GM23248 (cell line): ENCODE measurements around the gene C10orf71. TPM values are rescaled to one million over a fixed set of nuclear protein-coding genes. Genes with fewer than 3 reads are reported as not detected.
A peak's percentile ranks its signal among the peaks of the same experiment; 100 is the strongest.

Source experiments
- DNase-seq: peaks from one replicate; pipeline ENCODE4 v3.0.0-alpha.2; 2015
- H2AFZ ChIP-seq: fragments of 200-600 bp; sonication (generic); 2 replicates; pipeline ENCODE4 v1.6.1; 2016; ENCODE audit warnings: antibody characterized with exemption
- H3F3A ChIP-seq: fragments of 200-600 bp; sonication (generic); 2 replicates; pipeline ENCODE4 v1.6.1; 2016; ENCODE audit warnings: mild to moderate bottlenecking, antibody characterized with exemption, mixed run types; ENCODE audit not compliant: insufficient read depth
- H3K27ac ChIP-seq: fragments of 200-600 bp; sonication (generic); 2 replicates; pipeline ENCODE4 v1.5.1; 2016; ENCODE audit warnings: mild to moderate bottlenecking
- H3K27me3 ChIP-seq: fragments of 200-600 bp; sonication (generic); replicated peaks from 2 replicates; pipeline ENCODE4 v1.6.1; 2016; ENCODE audit warnings: mild to moderate bottlenecking; ENCODE audit not compliant: insufficient read depth
- H3K36me3 ChIP-seq: fragments of 200-600 bp; sonication (generic); 2 replicates; pipeline ENCODE4 v1.6.1; 2016; ENCODE audit warnings: low read depth, mild to moderate bottlenecking
- H3K4me1 ChIP-seq: fragments of 200-600 bp; sonication (generic); 2 replicates; pipeline ENCODE4 v1.6.1; 2016; ENCODE audit warnings: mild to moderate bottlenecking; ENCODE audit not compliant: insufficient read depth
- H3K4me2 ChIP-seq: fragments of 200-600 bp; sonication (generic); one replicate; pipeline ENCODE4 v1.6.1; 2016; ENCODE audit warnings: mild to moderate bottlenecking; ENCODE audit not compliant: unreplicated experiment
- H3K4me3 ChIP-seq: fragments of 200-600 bp; sonication (generic); 2 replicates; pipeline ENCODE4 v1.5.1; 2016; ENCODE audit warnings: mild to moderate bottlenecking
- H3K79me2 ChIP-seq: fragments of 200-600 bp; sonication (generic); 2 replicates; pipeline ENCODE4 v1.6.1; 2016; ENCODE audit warnings: mild to moderate bottlenecking; ENCODE audit not compliant: insufficient read depth
- H3K9ac ChIP-seq: fragments of 200-600 bp; sonication (generic); 2 replicates; pipeline ENCODE4 v1.6.1; 2016; ENCODE audit warnings: mild to moderate bottlenecking
- H3K9me2 ChIP-seq: fragments of 200-600 bp; sonication (generic); 2 replicates; pipeline ENCODE4 v1.6.1; 2016; ENCODE audit warnings: mixed run types, mild to moderate bottlenecking, moderate library complexity; ENCODE audit not compliant: insufficient read depth
- H3K9me3 ChIP-seq: fragments of 200-600 bp; sonication (generic); one replicate; pipeline ENCODE4 v1.6.1; 2017; ENCODE audit warnings: low read depth
- H4K20me1 ChIP-seq: fragments of 200-600 bp; sonication (generic); 2 replicates; pipeline ENCODE4 v1.6.0; 2016; ENCODE audit not compliant: insufficient read depth
- EZH2 ChIP-seq: fragments of 200-600 bp; sonication (generic); IDR thresholded peaks from 2 replicates; pipeline ENCODE4 v1.6.1; 2018; ENCODE audit warnings: antibody characterized with exemption, mild to moderate bottlenecking; ENCODE audit not compliant: insufficient read depth, poor library complexity, severe bottlenecking
- EZH2phosphoT487 ChIP-seq: fragments of 200-600 bp; sonication (generic); IDR thresholded peaks from 2 replicates; pipeline ENCODE4 v1.6.1; 2018; ENCODE audit warnings: antibody characterized with exemption, moderate library complexity, mild to moderate bottlenecking, low read depth; ENCODE audit not compliant: insufficient read depth
- WGBS, 2 experiments: methylation state at CpG; one replicate each; pipeline ENCODE4 v1.1.6; 2015 to 2017; ENCODE audit warnings: low lambda C conversion rate in 2 of 2, low coverage in 1 of 2; ENCODE audit errors: missing lambda C conversion rate in 2 of 2; 5-methylcytosine and 5-hydroxymethylcytosine counted together
- in situ Hi-C: fragments of 300-500 bp; cut with MboI; formaldehyde crosslinking; loops from 2 replicates; pipeline ENCODE4 v1.15.0; 2020
- polyA plus RNA-seq: library from polyadenylated mRNA; unstranded; fragments of >200 nt; fragmentation: Nextera tagmentation; extraction: Ambion mirVana; gene quantifications from 2 replicates; pipeline ENCODE4 v1.2.1, GENCODE V29; 2016
- total RNA-seq: library from RNA; depleted of rRNA; stranded (reverse); fragments of >200 nt; shearing (Covaris generic); gene quantifications from 2 replicates; pipeline ENCODE4 v1.2.3, GENCODE V29; 2014

Gene C10orf71
- total and polyA plus RNA-seq, 2 experiments from 2014 or later = not detected

GRCh38 chr10:49260644-49261296, 38.2 kb upstream of the C10orf71 start:
- H2AFZ ChIP-seq = no peak overlapping the region
- TF ChIP-seq EZH2phosphoT487 = no peak
- no peak for TF ChIP-seq EZH2
- in situ Hi-C loops = no loop called here
- H3K79me2 ChIP-seq = no peaks in the 10 kb centered on the region
- no peak for DNase-seq
- H3K9me2 ChIP-seq = no peaks in the 10 kb centered on the region
- no peaks in the 10 kb centered on the region for H4K20me1 ChIP-seq
- H3K9me3 ChIP-seq = no peaks in the 10 kb centered on the region
- no peak overlapping the region for H3K4me2 ChIP-seq
- no peaks in the 10 kb centered on the region for H3F3A ChIP-seq
- H3K4me3 ChIP-seq = no peak overlapping the region
- no peaks in the 10 kb centered on the region for H3K4me1 ChIP-seq
- H3K27me3 ChIP-seq = peaks cover 27% of the 10 kb centered on the region
- WGBS, 2 experiments = 47 to 51% methylated on average over 4 of the region's 4 CpGs
- H3K27ac ChIP-seq = no peak overlapping the region
- H3K36me3 ChIP-seq = 0 out of 2 replicates have a peak, but pooled peaks cover 3% of the 10 kb centered on the region
- H3K9ac ChIP-seq = no peak overlapping the region

GRCh38 chr10:49263591-49263990, 35.4 kb upstream of the C10orf71 start:
- H2AFZ ChIP-seq = no peak overlapping the region
- H3K27ac ChIP-seq = no peak overlapping the region
- peaks cover 11% of the 10 kb centered on the region for H3K27me3 ChIP-seq
- no peaks in the 10 kb centered on the region for H3K9me3 ChIP-seq
- in situ Hi-C loops = no loop called here
- no peaks in the 10 kb centered on the region for H3K79me2 ChIP-seq
- no peak overlapping the region for H3K9ac ChIP-seq
- H3K9me2 ChIP-seq = no peaks in the 10 kb centered on the region
- H3F3A ChIP-seq = no peaks in the 10 kb centered on the region
- TF ChIP-seq EZH2phosphoT487 (no peak), EZH2 (no peak)
- H3K4me3 ChIP-seq = no peak overlapping the region
- DNase-seq = no peak
- H4K20me1 ChIP-seq = no peaks in the 10 kb centered on the region
- 0 out of 2 replicates have a peak, but pooled peaks cover 3% of the 10 kb centered on the region for H3K36me3 ChIP-seq
- no peak overlapping the region for H3K4me2 ChIP-seq
- WGBS, 2 experiments = 41 to 49% methylated on average over 3 of the region's 3 CpGs
- H3K4me1 ChIP-seq = no peaks in the 10 kb centered on the region

- no peak overlapping the region for H2AFZ ChIP-seq
- no peak overlapping the region for H3K4me3 ChIP-seq
- H3F3A ChIP-seq = no peaks in the 10 kb centered on the region
- no peak overlapping the region for H3K9ac ChIP-seq
- in situ Hi-C loops = no loop called here
- H3K27ac ChIP-seq = no peak overlapping the region
- no peaks in the 10 kb centered on the region for H4K20me1 ChIP-seq
- no peak for DNase-seq
- H3K4me2 ChIP-seq = no peak overlapping the region
- no peaks in the 10 kb centered on the region for H3K9me3 ChIP-seq
- no peaks in the 10 kb centered on the region for H3K4me1 ChIP-seq
- H3K27me3 ChIP-seq = peaks cover 10% of the 10 kb centered on the region
- TF ChIP-seq EZH2phosphoT487 (no peak), EZH2 (no peak)
- no peaks in the 10 kb centered on the region for H3K79me2 ChIP-seq
- 0 out of 2 replicates have a peak, but pooled peaks cover 3% of the 10 kb centered on the region for H3K36me3 ChIP-seq
- WGBS, 2 experiments = 67 to 78% methylated on average over 3 of the region's 3 CpGs
- no peaks in the 10 kb centered on the region for H3K9me2 ChIP-seq
Measured at GRCh38 chr10:49264177-49264677, 34.7 kb upstream of the C10orf71 start.

GRCh38 chr10:49265885-49266284, 33.1 kb upstream of the C10orf71 start:
- Histone ChIP-seq H3K4me3 (no peak overlapping the region), H3K9ac (no peak overlapping the region), H2AFZ (no peak overlapping the region), H3K4me2 (no peak overlapping the region), H4K20me1 (no peaks in the 10 kb centered on the region), H3K36me3 (0 out of 2 replicates have a peak, but pooled peaks cover 3% of the 10 kb centered on the region), H3K9me2 (no peaks in the 10 kb centered on the region), H3K9me3 (no peaks in the 10 kb centered on the region), H3K79me2 (no peaks in the 10 kb centered on the region), H3K4me1 (no peaks in the 10 kb centered on the region), H3F3A (no peaks in the 10 kb centered on the region), H3K27ac (no peak overlapping the region), H3K27me3 (peaks cover 10% of the 10 kb centered on the region)
- DNase-seq = peak; percentile 11
- in situ Hi-C loops = no loop called here
- 38 to 49% methylated on average over 1 of the region's 1 CpG for WGBS, 2 experiments
- no peak for TF ChIP-seq EZH2phosphoT487
- no peak for TF ChIP-seq EZH2
